Omental fat pad (tissue), 4 donors: Measurements from ENCODE around the gene TRAPPC8. TPM values are rescaled to one million over a fixed set of nuclear protein-coding genes. Genes with fewer than 3 reads are reported as not detected.

Source experiments
- ATAC-seq: fragments of 150-250 bp; one replicate; pipeline ENCODE4 v1.9.1; 2016; ENCODE audit warnings: mild to moderate bottlenecking, moderate library complexity; ENCODE audit not compliant: low FRiP score
- DNase-seq: peaks from one replicate; pipeline ENCODE4 v3.0.0-alpha.2; 2019; ENCODE audit warnings: low spot score
- CTCF ChIP-seq, 3 donors: fragments of 450-650 bp; IDR thresholded peaks; one replicate each; pipeline ENCODE4 v1.5.1; 2016 to 2017; ENCODE audit warnings: antibody characterized with exemption in 3 of 3, mild to moderate bottlenecking in 3 of 3, moderate library complexity in 2 of 3
- small RNA-seq: library from RNA; depleted of rRNA; stranded (forward); fragments of <200 nt; gene quantifications from one replicate; pipeline ENCODE3, GENCODE V24; 2016
- total RNA-seq, 4 donors: library from RNA; depleted of rRNA; stranded (reverse); fragments of >200 nt; gene quantifications; one replicate each; pipeline ENCODE4 v1.1.0, GENCODE V29; 2016

TRAPPC8 gene
- total RNA-seq, 4 donors from 2014 or later = 36.2 to 45.7 (median 36.9) TPM

DNA sequence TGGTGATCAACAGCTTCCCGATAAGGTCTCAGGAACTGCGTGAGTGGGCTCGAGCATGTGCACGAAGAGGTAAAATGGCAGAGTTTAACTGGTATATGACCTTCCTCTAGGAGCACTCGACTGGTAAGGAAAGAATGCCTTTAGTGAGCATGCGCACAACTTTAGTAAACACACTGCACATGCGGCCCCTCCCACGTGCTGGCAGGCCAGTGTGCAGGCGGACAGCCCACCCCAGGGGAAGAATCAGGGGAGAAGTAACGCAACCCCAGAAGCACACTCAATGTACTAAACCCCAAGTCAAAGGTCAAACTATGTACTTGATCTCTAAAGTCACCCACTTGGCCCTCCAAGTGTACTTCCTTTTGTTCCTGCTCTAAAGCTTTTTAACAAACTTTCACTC lies 153.5 kb downstream of the TRAPPC8 start:
- DNase-seq (no peak), ATAC-seq (no peak)

GRCh38 chr18:31783059-31783458 lies 159.9 kb downstream of the TRAPPC8 start:
- no peak for TF ChIP-seq CTCF (IDR thresholded peaks at IDR 0.05)
- DNase-seq = no peak
- ATAC-seq = no peak

More for the DNA sequence above, 153.5 kb downstream of the TRAPPC8 start:
- no peak for TF ChIP-seq CTCF (IDR thresholded peaks at IDR 0.05)

Small RNA genes within 50 kb of the gene (small RNA-seq; reads per million reads assigned to genes)
- not detected for gene RNU6-1050P

Other genes starting within 250 kb of the TRAPPC8 start
- not detected for gene SLC25A52, start 182.2 kb downstream of the TRAPPC8 start, total RNA-seq
- 10 to 100 TPM in 2 of 4 donors, 1 to 10 TPM in 2; 7.3 to 24.3 (median 14.0) TPM for gene RNF125, start 75.7 kb upstream of the TRAPPC8 start, total RNA-seq
- gene RNF138, start 148.7 kb upstream of the TRAPPC8 start, total RNA-seq = 10 to 100 TPM; 13.8 to 38.3 (median 31.7) TPM
- under 1 TPM in 1 of 4 donors, not detected in 3; 0.32 TPM for gene MEP1B, start 246.9 kb upstream of the TRAPPC8 start, total RNA-seq